DLD1 (cell line): ENCODE measurements around the gene JKAMP.

Experiments used
- in situ Hi-C: cut with HindIII; loops from 2 replicates; pipeline ENCODE4 v1.10.0; 2017; ENCODE audit warnings: low sequenced_read_pairs

Gene JKAMP, protein sequence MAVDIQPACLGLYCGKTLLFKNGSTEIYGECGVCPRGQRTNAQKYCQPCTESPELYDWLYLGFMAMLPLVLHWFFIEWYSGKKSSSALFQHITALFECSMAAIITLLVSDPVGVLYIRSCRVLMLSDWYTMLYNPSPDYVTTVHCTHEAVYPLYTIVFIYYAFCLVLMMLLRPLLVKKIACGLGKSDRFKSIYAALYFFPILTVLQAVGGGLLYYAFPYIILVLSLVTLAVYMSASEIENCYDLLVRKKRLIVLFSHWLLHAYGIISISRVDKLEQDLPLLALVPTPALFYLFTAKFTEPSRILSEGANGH

DNA sequence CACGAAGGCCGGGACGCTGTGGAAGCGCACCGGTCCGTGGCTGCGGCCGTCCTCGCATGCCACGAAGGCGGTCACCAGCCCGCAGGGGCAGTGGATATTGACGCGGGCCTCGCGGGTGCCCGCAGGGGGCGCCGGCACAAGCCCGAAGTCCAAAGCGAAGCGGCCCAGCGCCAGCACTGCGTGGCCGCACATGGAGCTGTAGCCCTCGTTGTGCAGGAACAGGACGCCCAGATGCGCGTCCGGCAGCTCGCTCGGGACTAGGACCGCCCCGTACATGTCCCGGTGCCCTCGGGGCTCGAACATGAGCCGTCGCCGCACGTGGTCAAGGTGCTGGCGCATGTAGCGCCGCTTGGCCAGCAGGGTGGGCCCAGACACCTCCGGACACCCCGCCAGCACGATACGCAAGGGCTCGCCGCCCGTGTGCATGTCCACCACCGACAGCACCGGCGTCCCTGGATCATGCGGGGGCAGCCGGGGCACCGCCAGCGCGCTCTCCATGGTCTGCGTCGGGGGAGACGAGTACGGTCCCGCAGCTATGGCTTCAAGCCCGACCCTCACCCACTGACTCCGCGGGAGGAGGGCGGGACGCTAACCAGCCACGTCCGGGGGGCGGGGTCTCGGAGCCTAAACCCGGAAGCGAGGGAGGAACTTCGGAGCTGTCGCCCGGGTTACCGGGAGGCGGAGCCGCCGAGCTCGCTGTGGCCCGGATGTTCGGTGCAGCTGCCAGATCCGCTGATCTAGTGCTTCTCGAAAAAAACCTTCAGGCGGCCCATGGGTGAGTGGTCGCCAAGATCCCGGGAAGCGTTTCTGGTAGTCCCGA is at the start of gene JKAMP, which contains the start of gene L3HYPDH:
Gene JKAMP (plus strand): TSS at position 699 of the 820 bp plus-strand sequence. CDS start 73 bp downstream, at position 772.
Gene L3HYPDH (minus strand): TSS at position 590 of the 820 bp plus-strand sequence. CDS start 92 bp downstream, at position 498.
- in situ Hi-C loops: no loop called here

- in situ Hi-C loops: no loop called here
These were observed 49.2 kb upstream of the JKAMP start for GRCh38 chr14:59435101-59435500.

- in situ Hi-C loops: no loop called here
These were observed 48.3 kb upstream of the JKAMP start for GRCh38 chr14:59435987-59436386.

DNA sequence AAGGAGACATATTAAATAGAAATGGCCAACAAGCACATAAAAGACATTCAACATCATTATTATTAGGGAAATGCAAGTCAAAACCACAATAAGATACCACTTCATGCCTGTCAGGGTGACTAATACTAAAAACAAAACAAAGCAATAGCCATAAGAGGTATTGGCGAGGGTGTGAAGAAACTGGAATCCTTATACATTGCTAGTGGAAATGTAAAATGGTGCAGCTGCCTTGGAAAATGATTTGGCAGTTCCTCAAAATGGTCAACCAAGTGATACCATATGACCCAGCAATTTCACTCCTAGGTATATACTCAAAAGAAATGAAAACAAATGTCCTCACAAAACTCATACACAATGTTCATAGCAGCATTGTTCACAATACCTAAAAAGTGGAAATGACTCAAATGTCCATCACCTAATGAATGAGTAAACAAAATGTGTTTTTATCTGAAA is 46.1 kb upstream of the JKAMP start:
- in situ Hi-C loops: no loop called here

GRCh38 chr14:59439256-59439965 is 44.9 kb upstream of the JKAMP start:
- in situ Hi-C loops: no loop called here

DNA sequence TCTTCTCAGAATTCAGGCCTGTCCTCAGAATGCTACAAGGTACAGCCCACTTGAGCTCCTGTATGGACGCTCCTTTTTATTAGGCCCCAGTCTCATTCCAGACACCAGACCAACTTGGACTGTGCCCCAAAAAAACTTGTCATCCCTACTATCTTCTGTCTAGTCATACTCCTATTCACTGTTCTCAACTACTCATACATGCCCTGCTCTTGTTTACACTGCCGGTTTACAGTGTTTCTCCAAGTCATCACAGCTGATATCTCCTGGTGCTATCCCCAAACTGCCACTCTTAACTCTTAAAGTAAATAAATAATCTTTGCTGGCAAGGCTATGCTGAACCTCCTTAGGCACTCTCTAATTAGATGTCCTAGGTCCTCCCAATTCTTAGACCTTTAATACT is 35.6 kb upstream of the JKAMP start:
- in situ Hi-C loops: loop anchor here (10.0 kb wide), 1 partner anchor 424 kb away; no protein-coding TSS in a partner anchor

- in situ Hi-C loops: no loop called here
These were observed 33.6 kb upstream of the JKAMP start for GRCh38 chr14:59450716-59451115.

DNA sequence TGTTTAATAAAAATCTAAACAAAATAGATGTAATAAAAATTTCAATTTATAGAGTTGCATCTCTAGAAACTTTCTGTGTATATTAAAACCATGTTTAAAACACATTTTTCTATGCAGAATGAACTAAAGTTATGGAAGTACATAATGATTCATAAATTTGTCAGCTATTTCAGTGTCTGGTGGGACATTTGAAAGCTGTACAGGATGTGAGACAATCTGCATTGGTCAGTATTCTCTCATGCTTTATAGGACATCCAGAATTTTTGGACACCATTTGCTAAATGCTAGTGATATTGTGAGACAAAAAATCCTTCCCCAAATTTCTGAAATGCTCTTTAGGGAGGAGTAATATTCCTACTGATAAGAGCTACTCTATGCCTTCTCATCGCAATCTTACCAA is 32.5 kb upstream of the JKAMP start:
- in situ Hi-C loops: no loop called here

- in situ Hi-C loops: no loop called here
These were observed 30.2 kb upstream of the JKAMP start for GRCh38 chr14:59454139-59454538.

DNA sequence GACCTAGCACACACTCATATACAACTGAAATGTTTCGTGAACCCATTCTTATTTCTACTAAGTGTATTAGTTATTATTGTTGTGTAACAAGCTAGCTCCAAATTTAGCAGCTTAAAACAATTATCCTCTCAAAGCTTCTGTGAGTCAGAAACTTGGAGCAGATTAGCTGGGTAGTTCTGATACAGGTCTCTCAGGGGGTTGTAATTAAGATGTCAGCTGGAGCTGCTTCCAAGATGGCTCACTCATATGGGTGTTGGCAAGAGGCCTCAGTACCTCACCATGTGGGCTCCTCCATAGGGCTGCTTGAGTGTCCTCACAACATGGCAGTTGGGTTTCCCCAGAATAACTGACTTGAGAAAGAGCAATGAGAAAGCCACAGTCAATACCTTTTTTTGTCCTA is 28.9 kb upstream of the JKAMP start:
- in situ Hi-C loops: no loop called here

GRCh38 chr14:59458486-59458885 is 25.8 kb upstream of the JKAMP start:
- in situ Hi-C loops: no loop called here

GRCh38 chr14:59460378-59460777 is 23.9 kb upstream of the JKAMP start:
- in situ Hi-C loops: no loop called here

DNA sequence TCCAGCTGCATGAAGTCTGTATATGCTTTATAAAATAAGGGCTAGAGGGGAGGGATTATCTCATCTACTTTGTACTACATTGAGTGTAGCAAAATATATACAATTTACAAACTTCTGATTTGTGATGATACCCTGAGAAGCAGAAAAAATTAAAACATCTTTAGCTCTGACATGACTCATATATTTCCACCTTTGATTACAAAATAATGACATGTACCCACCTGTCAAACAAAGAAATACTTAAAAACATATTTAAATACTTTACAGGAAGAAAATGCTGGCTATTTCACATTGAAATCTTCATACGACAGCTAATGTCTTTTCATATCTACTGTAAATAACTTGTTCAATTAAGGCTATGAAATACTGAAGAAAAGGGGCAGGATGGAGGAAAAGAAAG is 22.4 kb upstream of the JKAMP start:
- in situ Hi-C loops: no loop called here

DNA sequence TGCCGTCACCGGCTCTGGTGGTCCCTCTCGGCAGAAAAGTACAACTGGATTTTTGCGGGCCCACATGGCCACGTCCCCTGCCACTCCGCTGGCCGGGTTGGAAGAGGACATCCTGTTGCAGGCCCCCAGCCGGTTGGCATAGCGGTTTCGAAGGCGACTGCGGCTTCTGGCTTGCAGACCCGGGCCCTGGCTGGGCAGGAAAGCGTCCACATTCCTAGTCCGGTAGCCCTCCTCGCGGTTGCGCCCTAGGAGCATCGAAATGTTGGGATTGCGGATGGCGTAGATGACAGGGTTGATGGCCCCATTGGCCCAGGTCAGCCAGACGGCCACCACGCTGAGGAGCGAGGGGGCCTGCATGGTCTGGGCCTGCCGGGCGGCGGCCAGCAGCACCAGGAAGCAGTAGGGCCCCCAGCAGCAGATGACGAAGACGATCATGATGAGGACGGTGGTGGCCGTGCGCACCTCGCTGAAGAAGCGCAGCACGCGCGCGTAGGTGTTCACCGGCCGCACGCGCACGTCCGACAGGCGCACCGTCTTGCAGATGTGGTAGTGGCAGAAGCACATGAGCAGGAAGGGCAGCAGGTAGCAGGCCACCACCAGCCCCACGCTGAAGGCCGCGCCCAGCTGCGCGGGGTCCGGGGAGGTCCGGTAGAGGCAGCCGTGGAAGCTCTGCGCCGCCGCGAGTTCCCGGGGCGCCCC is 20.4 kb upstream of the JKAMP start:
- in situ Hi-C loops: no loop called here

GRCh38 chr14:59464486-59465315 is 19.6 kb upstream of the JKAMP start:
- in situ Hi-C loops: no loop called here

DNA sequence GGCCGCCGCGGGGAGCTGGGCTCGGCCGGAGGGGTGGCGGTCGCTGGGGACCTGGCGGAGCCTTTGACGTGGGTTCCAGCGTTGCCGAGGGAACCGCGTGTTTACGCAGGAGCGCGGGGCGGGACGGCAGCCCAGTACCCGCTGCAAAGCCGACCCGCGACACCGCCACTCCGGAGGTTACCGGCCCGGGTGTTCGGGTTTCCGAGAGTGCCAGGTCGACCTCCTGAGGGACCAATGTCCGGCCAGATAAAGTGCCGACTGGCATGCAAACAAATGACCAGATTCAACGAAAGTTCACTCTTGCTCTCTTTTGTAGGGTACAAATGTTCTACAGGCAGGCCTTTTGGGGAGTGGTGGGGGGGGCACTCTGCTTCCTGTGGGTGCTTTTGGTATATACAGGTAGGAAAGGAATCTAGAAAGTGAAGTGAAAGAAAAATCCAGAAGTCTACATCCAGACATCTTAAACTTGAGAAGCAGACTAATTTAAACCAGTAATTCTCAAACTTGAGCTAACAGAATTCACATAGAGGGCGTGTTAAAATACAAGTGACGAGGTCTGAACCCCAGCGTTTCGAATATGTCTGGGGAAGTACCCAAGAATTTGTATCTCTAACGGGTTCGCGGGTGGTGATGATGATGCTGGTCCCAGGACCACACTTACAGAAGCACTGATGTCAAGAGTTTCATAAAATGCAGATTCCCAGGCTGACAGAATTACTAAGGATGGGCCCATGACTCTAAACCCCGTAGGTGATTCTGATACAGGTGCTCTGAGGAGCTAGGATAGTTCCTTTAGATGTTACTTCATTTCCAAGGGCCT is 18.8 kb upstream of the JKAMP start, which contains the start of gene GPR135:
Gene GPR135 (minus strand): TSS at position 65 of the 820 bp plus-strand sequence. CDS start 154 bp downstream, outside the sequence.
- in situ Hi-C loops: no loop called here

- in situ Hi-C loops: no loop called here
These were observed 10.1 kb upstream of the JKAMP start for GRCh38 chr14:59474172-59474571.

DNA sequence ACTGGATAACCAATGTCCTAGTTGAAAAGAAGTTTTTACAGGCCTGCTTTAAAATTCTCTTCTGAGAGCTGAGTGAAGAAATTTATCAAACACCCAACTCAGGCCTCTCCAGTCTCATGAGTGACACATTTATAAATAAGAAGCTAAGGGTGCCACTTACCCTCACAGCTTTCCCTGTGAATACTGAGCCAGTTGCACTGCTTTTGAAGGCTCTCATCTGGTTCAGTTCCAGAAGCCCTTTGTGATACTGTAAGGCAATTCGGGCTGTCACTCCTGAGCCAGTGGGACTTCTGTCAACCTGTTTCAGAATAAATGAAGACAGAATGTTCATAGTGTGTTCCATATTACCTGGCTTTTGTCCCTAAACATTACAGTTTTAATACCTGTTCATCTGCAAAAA is 8.6 kb upstream of the JKAMP start:
- in situ Hi-C loops: no loop called here

GRCh38 chr14:59478540-59478939 is 5.8 kb upstream of the JKAMP start:
- in situ Hi-C loops: no loop called here
